Globus pallidus (tissue), 1 donor: ENCODE data around the gene GABRG1.

ENCODE experiments used
- DNase-seq: peaks from one replicate; pipeline ENCODE4 v3.0.0-alpha.2; 2015; ENCODE audit warnings: low spot score

GABRG1 gene

GRCh38 chr4:46123913-46124755, at the start of gene GABRG1:
Gene GABRG1, minus strand, starts transcription at chr4:46124054. Its CDS starts 141 bp downstream, at chr4:46123913.
- DNase-seq, result peak; percentile 49

GRCh38 chr4:46146993-46147392, 23.1 kb upstream of the GABRG1 start:
- no peak for DNase-seq

GRCh38 chr4:46131498-46132057, 7.7 kb upstream of the GABRG1 start:
- no peak for DNase-seq

GRCh38 chr4:46124773-46125413, 1.0 kb upstream of the GABRG1 start:
- no peak for DNase-seq

GRCh38 chr4:46081674-46082073, 42.2 kb downstream of the GABRG1 start:
- no peak for DNase-seq

GRCh38 chr4:46081248-46081647, 42.6 kb downstream of the GABRG1 start:
- no peak for DNase-seq

GRCh38 chr4:46073778-46074177, 50.1 kb downstream of the GABRG1 start:
- no peak for DNase-seq

- DNase-seq, result no peak
Measured at GRCh38 chr4:46051392-46051791, 72.5 kb downstream of the GABRG1 start.

- DNase-seq, result no peak
Measured at GRCh38 chr4:46032056-46032455, 91.8 kb downstream of the GABRG1 start.

GRCh38 chr4:46016306-46016705, 107.5 kb downstream of the GABRG1 start:
- DNase-seq, result no peak

- no peak for DNase-seq
Measured at GRCh38 chr4:45992728-45993127, 131.1 kb downstream of the GABRG1 start.

- DNase-seq, result no peak
Measured at GRCh38 chr4:45989775-45990174, 134.1 kb downstream of the GABRG1 start.

- DNase-seq, result no peak
Measured at GRCh38 chr4:45987858-45988257, 136.0 kb downstream of the GABRG1 start.
